ENCODE results near the gene KRTAP9-4. TPM values are rescaled to one million over a fixed set of nuclear protein-coding genes. Genes with fewer than 3 reads are reported as not detected.
"Not testable (repeated sequence)": the region's sequence is repeated elsewhere in the genome, so short reads cannot be mapped to it uniquely, and the experiment has no call there.

The KRTAP9-4 gene
- total and polyA plus RNA-seq, 7 donors = not detected

- H3K27me3 ChIP-seq = peaks cover 0 to 9% (median 0%) of the 10 kb centered on the region in 3 donors
- intact Hi-C loops (cut with DNase I) = no loop called here
- 93% methylated on average over 1 of the region's 1 CpG for WGBS, 2 donors
- no peaks in the 10 kb centered on the region for H3K9me3 ChIP-seq
- no peaks in the 10 kb centered on the region for H3K36me3 ChIP-seq
- no peak overlapping the region for H3K27ac ChIP-seq
- H3K4me1 ChIP-seq = no peaks in the 10 kb centered on the region
- no peak overlapping the region for H3K4me3 ChIP-seq
- no peak for DNase-seq
- TF ChIP-seq POLR2AphosphoS5 (IDR thresholded peaks at IDR 0.05) = no peak
- TF ChIP-seq POLR2A (IDR thresholded peaks at IDR 0.05) = no peak
- no peak for TF ChIP-seq CTCF (IDR thresholded peaks at IDR 0.05)
- TF ChIP-seq EP300 (IDR thresholded peaks at IDR 0.05) = no peak
These were observed 1.8 kb downstream of the KRTAP9-4 start for GRCh38 chr17:41251261-41251660.

GRCh38 chr17:41254861-41255260 is 5.4 kb downstream of the KRTAP9-4 start:
- 0 to 44% methylated on average over 1 of the region's 1 CpG for WGBS, 2 donors
- DNase-seq = no peak
- TF ChIP-seq EP300 (IDR thresholded peaks at IDR 0.05) (no peak), POLR2AphosphoS5 (IDR thresholded peaks at IDR 0.05) (no peak), POLR2A (IDR thresholded peaks at IDR 0.05) (no peak), CTCF (IDR thresholded peaks at IDR 0.05) (no peak)
- H3K27me3 ChIP-seq = peaks cover 0 to 19% (median 0%) of the 10 kb centered on the region in 3 donors
- intact Hi-C loops (cut with DNase I) = no loop called here
- H3K27ac ChIP-seq = no peak overlapping the region
- no peaks in the 10 kb centered on the region for H3K36me3 ChIP-seq
- no peak overlapping the region for H3K4me3 ChIP-seq
- H3K9me3 ChIP-seq = no peaks in the 10 kb centered on the region
- H3K4me1 ChIP-seq = no peaks in the 10 kb centered on the region

GRCh38 chr17:41255381-41256290 is 6.1 kb downstream of the KRTAP9-4 start, which contains the start of gene KRTAP9-9:
Gene KRTAP9-9 (plus strand): TSS chr17:41255384.
- H3K4me3 ChIP-seq; DNase-seq; H3K4me1 ChIP-seq; H3K9me3 ChIP-seq; H3K36me3 ChIP-seq; H3K27ac ChIP-seq; intact Hi-C loops (cut with DNase I): not testable (repeated sequence)
- peaks cover 0 to 19% (median 0%) of the 10 kb centered on the region in 3 donors for H3K27me3 ChIP-seq
- 75 to 82% methylated on average over 5 of the region's 5 CpGs for WGBS, 2 donors

- no peak overlapping the region for H3K4me3 ChIP-seq
- TF ChIP-seq POLR2AphosphoS5 (IDR thresholded peaks at IDR 0.05) (no peak), EP300 (IDR thresholded peaks at IDR 0.05) (no peak), POLR2A (IDR thresholded peaks at IDR 0.05) (no peak), CTCF (IDR thresholded peaks at IDR 0.05) (no peak)
- no peaks in the 10 kb centered on the region for H3K9me3 ChIP-seq
- WGBS, 2 donors = 93 to 100% methylated on average over 1 of the region's 1 CpG
- DNase-seq = no peak
- intact Hi-C loops (cut with DNase I) = no loop called here
- H3K36me3 ChIP-seq = no peaks in the 10 kb centered on the region
- H3K4me1 ChIP-seq = no peaks in the 10 kb centered on the region
- H3K27me3 ChIP-seq = peaks cover 0 to 17% (median 0%) of the 10 kb centered on the region in 3 donors
- no peak overlapping the region for H3K27ac ChIP-seq
These were observed 6.8 kb downstream of the KRTAP9-4 start for GRCh38 chr17:41256291-41256685.

GRCh38 chr17:41258406-41258805 is 8.9 kb downstream of the KRTAP9-4 start:
- H3K9me3 ChIP-seq = no peaks in the 10 kb centered on the region
- peaks cover 0 to 12% (median 0%) of the 10 kb centered on the region in 3 donors for H3K27me3 ChIP-seq
- no peak overlapping the region for H3K4me3 ChIP-seq
- no peak overlapping the region for H3K27ac ChIP-seq
- no peak for DNase-seq
- no peaks in the 10 kb centered on the region for H3K4me1 ChIP-seq
- H3K36me3 ChIP-seq = no peaks in the 10 kb centered on the region
- no peak for TF ChIP-seq EP300 (IDR thresholded peaks at IDR 0.05)
- no peak for TF ChIP-seq POLR2A (IDR thresholded peaks at IDR 0.05)
- intact Hi-C loops (cut with DNase I) = no loop called here

Measured in sigmoid colon (tissue), 7 donors.